ENCODE data around the gene ERG.

ERG gene

DNA sequence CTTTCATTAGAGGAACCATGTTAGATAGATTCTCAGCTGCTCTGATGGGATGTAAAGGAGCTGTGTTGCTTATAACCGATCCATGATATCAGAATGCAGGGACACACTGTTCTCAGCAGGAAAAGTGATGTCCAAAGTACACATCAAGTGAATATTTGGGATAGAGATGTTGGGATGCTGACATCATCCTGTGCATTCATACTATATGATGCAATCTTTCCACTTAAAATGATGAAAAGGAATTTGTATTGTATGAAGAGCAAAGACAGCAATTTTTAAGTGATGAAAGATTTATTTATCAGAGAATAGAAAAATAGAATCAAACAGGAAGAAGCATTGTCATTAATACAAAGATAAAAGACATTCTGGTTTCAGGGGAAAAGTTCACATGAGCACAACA, 110.1 kb downstream of the ERG start:
- no peak for DNase-seq

- DNase-seq, result no peak
These were observed 111.3 kb downstream of the ERG start for GRCh38 chr21:38386967-38387366.

DNA sequence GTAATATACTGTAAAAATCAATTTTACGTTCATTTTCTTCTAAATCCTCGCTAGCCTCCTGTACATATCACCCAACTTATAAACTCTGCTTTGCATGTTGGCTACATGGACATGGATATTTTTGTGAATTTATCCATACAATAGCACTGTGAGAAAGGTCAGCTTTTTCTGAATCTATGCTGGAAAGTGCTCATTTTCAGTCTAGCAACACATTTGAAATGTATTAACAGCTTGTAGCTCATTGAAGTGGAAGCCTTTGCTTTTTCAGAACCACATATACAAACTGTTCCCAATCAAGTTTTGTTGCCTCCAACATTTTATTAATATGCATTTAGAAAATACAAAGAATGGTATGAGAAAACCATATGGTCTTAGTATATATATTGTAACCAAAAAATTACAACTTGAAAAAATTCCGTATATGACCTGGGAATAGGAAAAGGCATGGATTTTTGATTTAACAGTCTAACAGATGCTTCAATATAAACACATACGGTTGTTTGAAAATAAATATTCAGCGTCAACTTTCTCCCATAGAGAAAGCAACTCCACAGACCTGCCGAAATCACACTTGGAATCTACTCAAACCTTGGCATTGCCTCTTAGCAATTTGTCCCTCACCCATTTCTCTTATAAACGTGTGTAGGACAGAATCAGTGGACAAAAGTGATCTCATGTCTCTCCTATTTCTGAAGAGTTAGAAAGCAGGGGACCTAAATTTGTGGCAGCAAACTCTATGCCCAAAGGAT, 112.7 kb downstream of the ERG start:
- no peak for DNase-seq

DNA sequence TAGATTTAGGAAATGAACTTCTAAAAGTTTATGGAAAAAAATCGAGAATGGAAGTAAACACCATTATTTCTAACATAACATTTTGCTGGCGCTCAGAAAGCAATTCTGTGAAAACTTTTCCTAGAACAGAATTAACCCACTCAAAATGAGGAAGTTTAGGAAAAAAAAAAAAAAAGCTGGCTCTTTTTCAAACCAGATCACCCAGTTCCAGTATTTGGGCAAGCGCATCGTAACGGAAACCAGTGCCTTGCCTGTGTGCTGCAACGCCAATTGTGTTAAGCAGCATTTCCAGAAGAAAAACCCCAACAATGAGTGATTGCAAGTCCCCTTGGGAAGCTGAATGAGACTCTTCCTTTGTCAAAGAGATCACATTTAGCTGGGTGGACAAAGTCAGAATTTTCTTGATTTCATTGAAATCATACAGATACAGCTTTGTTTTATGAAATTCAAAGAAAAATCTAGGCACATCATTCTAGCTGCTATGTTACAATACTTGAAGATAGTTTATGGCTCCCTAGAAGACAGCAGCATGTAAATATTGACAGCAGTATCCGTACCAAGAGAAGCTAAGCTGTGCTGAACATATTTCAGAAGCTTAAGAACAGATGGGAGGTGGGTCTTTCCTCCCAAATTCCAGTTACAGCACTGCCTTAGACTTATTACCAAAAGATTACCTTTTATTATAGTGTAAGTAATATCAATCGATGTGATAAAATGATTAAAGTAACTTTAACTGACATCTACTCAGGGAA, 113.4 kb downstream of the ERG start:
- no peak for DNase-seq

GRCh38 chr21:38384238-38384560, 114.1 kb downstream of the ERG start:
- DNase-seq, result no peak

GRCh38 chr21:38383411-38384237, 114.7 kb downstream of the ERG start:
- DNase-seq, result no peak

DNA sequence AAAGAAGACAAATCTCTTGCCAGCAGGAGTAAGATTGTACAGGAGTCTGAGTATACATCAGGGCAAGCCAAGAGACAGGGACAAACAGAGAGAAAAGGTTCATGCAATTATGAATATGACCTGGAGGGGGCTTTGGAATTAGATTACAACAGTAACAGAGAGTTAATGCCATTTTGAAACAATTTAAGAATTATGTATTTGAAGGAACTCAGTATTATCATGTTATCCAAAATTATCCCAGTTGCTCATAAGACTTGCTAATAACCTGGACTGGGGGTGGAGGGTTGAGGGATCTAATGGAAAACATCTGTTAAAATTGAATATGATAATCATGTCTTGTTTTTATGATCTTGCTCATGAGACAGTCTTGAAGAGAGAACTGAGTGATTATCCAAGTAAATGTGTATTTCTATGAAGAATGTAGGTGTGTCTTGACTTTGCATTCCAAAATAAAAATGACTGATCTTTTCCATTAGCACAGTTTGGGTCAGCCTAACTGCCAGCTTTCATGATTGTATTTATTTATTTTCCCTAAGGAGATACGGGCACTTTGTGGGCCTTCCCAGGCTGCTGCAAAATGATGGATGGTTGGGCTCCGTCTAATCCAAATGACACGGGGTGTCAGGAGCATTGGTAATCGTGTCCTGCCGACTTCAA, 117.7 kb downstream of the ERG start:
- DNase-seq, result peak; percentile 6

GRCh38 chr21:38379147-38379546, 119.1 kb downstream of the ERG start:
- no peak for DNase-seq

DNA sequence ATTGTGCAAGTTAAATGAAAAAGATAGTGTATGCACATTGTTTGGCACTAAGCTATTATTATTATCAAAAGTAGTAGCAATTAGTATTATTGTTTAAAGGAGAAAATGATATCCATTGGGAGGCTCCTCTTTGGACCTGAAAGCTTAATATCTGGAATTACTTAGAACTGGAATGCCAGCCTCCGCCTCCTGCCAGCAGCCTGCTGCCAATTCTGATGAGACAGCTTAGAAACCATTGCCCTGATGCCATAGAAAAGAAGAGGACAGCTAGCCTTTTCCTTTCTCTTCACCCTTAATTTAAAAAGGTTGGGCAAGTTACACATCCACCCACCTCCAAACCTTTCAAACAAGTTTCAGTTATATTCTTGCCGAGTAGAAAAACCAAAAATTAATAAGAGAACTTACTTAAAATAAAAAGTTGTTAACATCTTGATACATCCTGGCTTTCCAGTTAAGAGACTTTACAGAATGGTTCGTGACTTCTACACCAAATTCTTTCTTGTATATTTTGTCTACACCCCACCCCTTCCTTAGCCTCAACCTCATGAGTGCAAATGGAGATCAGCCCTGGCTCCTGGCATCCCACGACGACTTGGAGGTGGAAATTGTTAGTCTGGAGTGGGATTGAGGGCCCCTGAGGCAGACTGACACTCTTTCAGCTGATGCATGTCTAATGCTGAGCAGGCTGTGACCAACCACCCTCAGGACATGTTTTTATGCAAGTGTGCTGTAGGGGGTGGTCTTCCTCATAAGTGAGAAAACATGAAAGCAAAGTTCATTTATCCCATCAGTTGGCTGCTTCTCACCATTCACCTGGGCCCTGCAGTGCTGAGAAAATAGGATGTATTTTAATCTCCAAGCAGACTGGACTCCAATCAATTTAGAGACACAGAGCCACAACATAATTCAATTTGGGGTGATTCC, 120.8 kb downstream of the ERG start:
- DNase-seq, result no peak

GRCh38 chr21:38376693-38377092, 121.6 kb downstream of the ERG start:
- no peak for DNase-seq

DNA sequence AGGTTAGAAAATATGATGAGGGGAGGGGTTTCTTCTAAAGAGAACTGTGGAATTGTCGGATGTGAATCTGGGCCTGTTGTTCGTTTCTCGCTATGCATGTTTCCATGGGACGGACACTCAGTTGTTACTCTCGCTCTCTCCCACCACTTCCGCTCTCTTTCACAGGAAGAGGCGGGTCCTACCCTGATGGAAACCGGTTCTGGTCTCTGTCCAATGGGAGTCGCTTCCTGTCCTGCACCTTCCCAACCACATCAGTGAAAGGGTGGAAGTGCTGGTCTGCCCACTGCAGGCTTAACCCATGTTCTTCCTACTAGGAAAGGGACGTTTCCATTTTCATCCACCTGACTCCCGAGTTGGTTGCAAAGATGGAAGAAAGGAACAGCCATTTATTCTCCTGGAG, 122.0 kb downstream of the ERG start:
- DNase-seq, result no peak

- no peak for DNase-seq
These were observed 130.6 kb downstream of the ERG start for GRCh38 chr21:38367646-38368045.

GRCh38 chr21:38365521-38365920, 132.8 kb downstream of the ERG start:
- no peak for DNase-seq

- no peak for DNase-seq
These were observed 134.6 kb downstream of the ERG start for GRCh38 chr21:38363693-38364092.

- no peak for DNase-seq
These were observed 137.0 kb downstream of the ERG start for GRCh38 chr21:38361324-38361723.

GRCh38 chr21:38359835-38360234, 138.4 kb downstream of the ERG start:
- no peak for DNase-seq

DNA sequence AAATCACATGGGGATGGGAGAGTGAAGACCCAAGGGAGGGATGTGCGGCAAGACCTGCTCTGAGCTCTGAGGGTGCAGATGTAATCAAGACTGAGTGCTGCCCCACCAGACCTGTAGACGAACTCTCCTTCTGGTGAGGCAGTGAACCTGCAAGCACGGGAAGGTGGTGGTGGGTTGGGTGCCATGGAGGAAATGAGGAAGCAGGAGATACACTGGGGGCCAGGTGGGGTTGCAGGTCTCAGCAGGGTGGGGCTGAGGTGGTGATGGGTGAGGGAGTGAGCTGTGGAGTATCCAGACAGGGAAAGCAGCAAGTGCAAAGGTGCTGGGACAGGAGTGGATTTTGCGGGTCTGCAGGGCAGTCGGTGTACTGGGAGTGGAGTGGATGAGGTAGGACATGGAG, 139.2 kb downstream of the ERG start:
- no peak for DNase-seq

DNA sequence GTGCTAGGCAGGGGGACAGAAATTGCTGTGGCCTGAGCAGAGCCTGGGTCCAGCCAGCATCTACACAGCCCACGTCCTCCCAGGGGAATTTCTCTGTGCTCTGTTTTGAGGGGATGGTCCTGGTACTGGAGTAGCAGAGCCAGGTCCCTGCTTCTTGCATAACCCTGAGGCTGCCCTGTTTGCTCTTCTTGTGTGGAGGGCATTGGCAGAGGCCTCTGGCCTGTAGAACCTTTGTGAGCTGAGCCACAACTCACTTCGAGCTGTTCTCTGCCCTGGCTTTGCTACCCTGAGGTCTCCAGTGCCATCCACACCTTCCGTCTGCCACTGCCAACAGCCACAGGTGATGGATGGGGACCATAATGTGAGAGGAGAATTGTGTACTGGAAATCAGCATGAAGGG, 139.6 kb downstream of the ERG start:
- no peak for DNase-seq

DNA sequence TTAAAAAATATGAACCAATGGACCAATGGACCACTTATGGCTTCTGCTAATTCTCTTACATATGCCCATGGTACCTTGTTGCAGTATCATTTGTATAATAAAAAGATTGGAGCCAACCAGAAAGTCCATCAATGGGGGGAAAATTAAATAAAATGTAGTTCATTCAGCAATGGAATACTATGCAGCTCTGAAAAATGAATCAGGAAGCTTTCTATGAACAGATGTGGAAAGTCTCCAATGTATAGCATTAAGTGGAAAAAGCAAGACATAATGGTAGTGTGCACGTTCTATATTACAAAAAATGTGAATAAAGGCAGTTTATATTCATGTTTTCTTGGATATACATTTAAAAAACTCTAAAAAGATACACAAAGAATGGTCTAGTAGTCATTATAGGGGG, 140.2 kb downstream of the ERG start:
- no peak for DNase-seq

- no peak for DNase-seq
These were observed 141.2 kb downstream of the ERG start for GRCh38 chr21:38356883-38357625.

GRCh38 chr21:38355992-38356781, 142.1 kb downstream of the ERG start:
- DNase-seq, result peak; percentile 64
